Trophoblast cell (in vitro differentiated cells and primary cell): ENCODE measurements around the gene TSPY3. TPM values are rescaled to one million over a fixed set of nuclear protein-coding genes. Genes with fewer than 3 reads are reported as not detected.
"Not testable (repeated sequence)": the region's sequence is repeated elsewhere in the genome, so short reads cannot be mapped to it uniquely, and the experiment has no call there.

Experiments used
- DNase-seq, 2 donors: peaks; one replicate each; pipeline ENCODE4 v3.0.0-alpha.2; 2016
- H2AFZ ChIP-seq: 2 replicates; pipeline ENCODE4 v1.6.1; 2013; ENCODE audit warnings: low read length, moderate library complexity, mild to moderate bottlenecking; ENCODE audit not compliant: insufficient read depth, poor library complexity
- H2AK5ac ChIP-seq: 2 replicates; pipeline ENCODE4 v1.6.1; 2013; ENCODE audit warnings: mild to moderate bottlenecking, low read length
- H2BK120ac ChIP-seq: 2 replicates; pipeline ENCODE4 v1.6.1; 2013; ENCODE audit warnings: low read length, mild to moderate bottlenecking, moderate library complexity; ENCODE audit not compliant: insufficient read depth, poor library complexity
- H2BK12ac ChIP-seq: 2 replicates; pipeline ENCODE4 v1.6.1; 2013; ENCODE audit warnings: mild to moderate bottlenecking, low read length, moderate library complexity
- H2BK5ac ChIP-seq: 2 replicates; pipeline ENCODE4 v1.6.1; 2013; ENCODE audit warnings: low read length, low read depth, moderate library complexity, mild to moderate bottlenecking; ENCODE audit not compliant: poor library complexity
- H3K14ac ChIP-seq: 2 replicates; pipeline ENCODE4 v1.6.1; 2013; ENCODE audit warnings: mild to moderate bottlenecking, low read length
- H3K18ac ChIP-seq: 2 replicates; pipeline ENCODE4 v1.6.1; 2013; ENCODE audit warnings: mild to moderate bottlenecking, low read length
- H3K23ac ChIP-seq: 2 replicates; pipeline ENCODE4 v1.6.1; 2013; ENCODE audit warnings: low read length
- H3K27ac ChIP-seq: 2 replicates; pipeline ENCODE4 v1.5.1; 2013; ENCODE audit warnings: low read depth, mild to moderate bottlenecking, inconsistent platforms, low read length, moderate library complexity
- H3K27me3 ChIP-seq: 2 replicates; pipeline ENCODE4 v1.6.1; 2013; ENCODE audit warnings: inconsistent platforms, mild to moderate bottlenecking, low read length, moderate library complexity; ENCODE audit not compliant: insufficient read depth
- H3K36me3 ChIP-seq, 2 experiments: 1 replicate in 1 of 2; 2 replicates in 1 of 2; pipeline ENCODE4 v1.6.1; 2013; ENCODE audit warnings: low read length in 2 of 2, mild to moderate bottlenecking in 2 of 2, moderate library complexity in 1 of 2; ENCODE audit not compliant: insufficient read depth in 2 of 2, control insufficient read depth in 1 of 2
- H3K4ac ChIP-seq: 2 replicates; pipeline ENCODE4 v1.6.1; 2013; ENCODE audit warnings: low read depth, mild to moderate bottlenecking, low read length, moderate library complexity
- H3K4me1 ChIP-seq, 2 experiments: 1 replicate in 1 of 2; 2 replicates in 1 of 2; pipeline ENCODE4 v1.6.1; 2013; ENCODE audit warnings: low read length in 2 of 2, mild to moderate bottlenecking in 2 of 2, moderate library complexity in 1 of 2; ENCODE audit not compliant: insufficient read depth in 2 of 2, control insufficient read depth in 1 of 2
- H3K4me2 ChIP-seq: 2 replicates; pipeline ENCODE4 v1.6.1; 2013; ENCODE audit warnings: inconsistent platforms, mild to moderate bottlenecking, low read length, moderate library complexity
- H3K4me3 ChIP-seq: 2 replicates; pipeline ENCODE4 v1.5.1; 2013; ENCODE audit warnings: mild to moderate bottlenecking, low read depth, low read length, inconsistent platforms
- H3K79me1 ChIP-seq: one replicate; pipeline ENCODE4 v1.6.1; 2013; ENCODE audit warnings: low read length
- H3K79me2 ChIP-seq: 2 replicates; pipeline ENCODE4 v1.6.1; 2013; ENCODE audit warnings: low read length, mild to moderate bottlenecking; ENCODE audit not compliant: control insufficient read depth, insufficient read depth, poor library complexity
- H3K9ac ChIP-seq: 2 replicates; pipeline ENCODE4 v1.6.1; 2013; ENCODE audit warnings: mild to moderate bottlenecking, low read length
- H3K9me3 ChIP-seq: 2 replicates; pipeline ENCODE4 v1.6.1; 2013; ENCODE audit warnings: low read depth, mild to moderate bottlenecking, control low read depth, inconsistent platforms, low read length; ENCODE audit not compliant: insufficient read depth
- H4K12ac ChIP-seq: 2 replicates; pipeline ENCODE4 v1.6.1; 2013; ENCODE audit warnings: low read depth, mild to moderate bottlenecking, low read length, moderate library complexity
- H4K8ac ChIP-seq: 2 replicates; pipeline ENCODE4 v1.6.1; 2013; ENCODE audit warnings: low read depth, mild to moderate bottlenecking, low read length, moderate library complexity
- H4K91ac ChIP-seq: one replicate; pipeline ENCODE4 v1.6.1; 2013; ENCODE audit warnings: low read depth, mild to moderate bottlenecking, low read length, moderate library complexity
- WGBS: extraction: QIAGEN DNeasy Blood & Tissue Kit; methylation state at CpG from one replicate; pipeline ENCODE4 v1.1.7; 2013; ENCODE audit warnings: missing lambda C conversion rate; ENCODE audit not compliant: insufficient read length, insufficient coverage; ENCODE audit errors: extremely low coverage; 5-methylcytosine and 5-hydroxymethylcytosine counted together
- polyA plus RNA-seq: library from polyadenylated mRNA; stranded (reverse); fragments of 200-250 nt; gene quantifications from 2 replicates; pipeline ENCODE4 v1.2.3, GENCODE V29; 2013

The TSPY3 gene, protein sequence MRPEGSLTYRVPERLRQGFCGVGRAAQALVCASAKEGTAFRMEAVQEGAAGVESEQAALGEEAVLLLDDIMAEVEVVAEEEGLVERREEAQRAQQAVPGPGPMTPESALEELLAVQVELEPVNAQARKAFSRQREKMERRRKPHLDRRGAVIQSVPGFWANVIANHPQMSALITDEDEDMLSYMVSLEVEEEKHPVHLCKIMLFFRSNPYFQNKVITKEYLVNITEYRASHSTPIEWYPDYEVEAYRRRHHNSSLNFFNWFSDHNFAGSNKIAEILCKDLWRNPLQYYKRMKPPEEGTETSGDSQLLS
- not detected in 2 replicates for polyA plus RNA-seq

DNA sequence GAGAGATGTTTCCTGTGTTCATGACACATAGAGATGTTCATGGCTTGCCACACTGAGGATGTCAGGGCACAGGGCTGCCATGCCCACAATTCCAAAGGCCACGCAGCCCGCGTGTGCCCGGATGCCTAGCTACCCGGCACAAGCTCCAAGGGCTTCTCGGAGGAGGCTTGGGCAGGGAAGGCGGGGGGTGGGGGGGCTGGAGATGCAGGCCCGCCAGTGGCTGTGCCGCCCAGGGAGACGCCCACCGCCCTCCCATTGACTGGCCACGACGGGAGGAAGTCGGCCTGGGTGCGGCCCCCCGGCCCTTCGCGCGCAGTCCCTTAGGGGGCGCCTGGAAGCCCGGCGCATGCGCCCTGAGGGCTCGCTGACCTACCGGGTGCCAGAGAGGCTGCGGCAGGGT, at the start of gene TSPY3:
Gene TSPY3 (plus strand): TSS at position 301 of the 400 bp plus-strand sequence. CDS start 46 bp downstream, at position 347.
- no CpG with 5 or more reads among the region's 26 CpGs for WGBS
- H3K4me3 ChIP-seq, H3K9ac ChIP-seq: not testable (repeated sequence)

DNA sequence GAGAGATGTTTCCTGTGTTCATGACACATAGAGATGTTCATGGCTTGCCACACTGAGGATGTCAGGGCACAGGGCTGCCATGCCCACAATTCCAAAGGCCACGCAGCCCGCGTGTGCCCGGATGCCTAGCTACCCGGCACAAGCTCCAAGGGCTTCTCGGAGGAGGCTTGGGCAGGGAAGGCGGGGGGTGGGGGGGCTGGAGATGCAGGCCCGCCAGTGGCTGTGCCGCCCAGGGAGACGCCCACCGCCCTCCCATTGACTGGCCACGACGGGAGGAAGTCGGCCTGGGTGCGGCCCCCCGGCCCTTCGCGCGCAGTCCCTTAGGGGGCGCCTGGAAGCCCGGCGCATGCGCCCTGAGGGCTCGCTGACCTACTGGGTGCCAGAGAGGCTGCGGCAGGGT, 40.7 kb upstream of the TSPY3 start, which contains the start of gene TSPY8:
Gene TSPY8 (plus strand): TSS at position 301 of the 400 bp plus-strand sequence. CDS start 46 bp downstream, at position 347.
- DNase-seq, H2BK5ac ChIP-seq, H2BK120ac ChIP-seq, H3K79me2 ChIP-seq, H3K18ac ChIP-seq, H3K36me3 ChIP-seq, H3K4ac ChIP-seq, H3K27me3 ChIP-seq, H4K8ac ChIP-seq, H4K91ac ChIP-seq, H3K4me1 ChIP-seq, H3K79me1 ChIP-seq, H2AFZ ChIP-seq, H3K27ac ChIP-seq, H2BK12ac ChIP-seq, H3K14ac ChIP-seq, H4K12ac ChIP-seq, H3K23ac ChIP-seq, H3K4me2 ChIP-seq, H2AK5ac ChIP-seq, H3K9ac ChIP-seq, H3K4me3 ChIP-seq, H3K9me3 ChIP-seq: not testable (repeated sequence)
- no CpG with 5 or more reads among the region's 25 CpGs for WGBS

More for the DNA sequence above, at the start of gene TSPY3:
- not testable (repeated sequence) for H4K91ac ChIP-seq, H3K27me3 ChIP-seq, H3K18ac ChIP-seq, H3K4ac ChIP-seq, H2BK120ac ChIP-seq, H3K14ac ChIP-seq, H3K23ac ChIP-seq, H2AFZ ChIP-seq, H3K36me3 ChIP-seq, H3K4me2 ChIP-seq, H2BK12ac ChIP-seq, H3K9me3 ChIP-seq, H3K79me1 ChIP-seq, H3K4me1 ChIP-seq, H2AK5ac ChIP-seq, H3K27ac ChIP-seq, H4K12ac ChIP-seq, H3K79me2 ChIP-seq, H2BK5ac ChIP-seq, DNase-seq, H4K8ac ChIP-seq

DNA sequence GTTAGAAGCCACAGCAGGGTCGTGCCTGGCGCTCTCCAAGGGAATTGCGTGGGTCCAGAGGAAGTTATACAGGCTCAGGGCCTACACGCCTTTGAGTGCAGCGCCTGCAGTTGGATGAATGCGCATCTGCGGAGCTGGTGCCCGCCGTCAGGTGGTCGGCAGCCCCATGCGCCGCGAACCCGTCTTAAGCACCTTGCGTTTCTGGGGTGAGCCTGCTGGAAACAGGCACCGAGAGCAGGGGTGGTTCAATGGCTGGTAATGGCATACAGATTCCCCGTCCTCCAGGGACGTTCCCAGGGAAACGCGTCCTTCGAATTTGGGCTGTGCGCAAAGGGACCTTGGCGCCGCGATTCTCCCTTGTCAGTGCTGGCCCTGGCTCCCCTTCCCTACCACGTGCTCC, 1.7 kb upstream of the TSPY3 start:
- not testable (repeated sequence) for H2AFZ ChIP-seq, H2AK5ac ChIP-seq, H3K4ac ChIP-seq, H3K79me2 ChIP-seq, H2BK5ac ChIP-seq, H3K18ac ChIP-seq, H3K23ac ChIP-seq, H3K4me2 ChIP-seq, H3K79me1 ChIP-seq, DNase-seq, H3K27me3 ChIP-seq, H3K4me1 ChIP-seq, H4K91ac ChIP-seq, H3K9me3 ChIP-seq, H3K4me3 ChIP-seq, H4K12ac ChIP-seq, H3K36me3 ChIP-seq, H3K14ac ChIP-seq, H2BK120ac ChIP-seq, H2BK12ac ChIP-seq, H3K9ac ChIP-seq, H3K27ac ChIP-seq, H4K8ac ChIP-seq
- no CpG with 5 or more reads among the region's 26 CpGs for WGBS
